ENCODE data around the gene C12orf75. TPM values are rescaled to one million over a fixed set of nuclear protein-coding genes. Genes with fewer than 3 reads are reported as not detected.
"Not testable (repeated sequence)": the region's sequence is repeated elsewhere in the genome, so short reads cannot be mapped to it uniquely, and the experiment has no call there.

Gene C12orf75
- polyA plus RNA-seq, 3 donors = 7.4 to 34.0 (median 15.2) TPM

DNA sequence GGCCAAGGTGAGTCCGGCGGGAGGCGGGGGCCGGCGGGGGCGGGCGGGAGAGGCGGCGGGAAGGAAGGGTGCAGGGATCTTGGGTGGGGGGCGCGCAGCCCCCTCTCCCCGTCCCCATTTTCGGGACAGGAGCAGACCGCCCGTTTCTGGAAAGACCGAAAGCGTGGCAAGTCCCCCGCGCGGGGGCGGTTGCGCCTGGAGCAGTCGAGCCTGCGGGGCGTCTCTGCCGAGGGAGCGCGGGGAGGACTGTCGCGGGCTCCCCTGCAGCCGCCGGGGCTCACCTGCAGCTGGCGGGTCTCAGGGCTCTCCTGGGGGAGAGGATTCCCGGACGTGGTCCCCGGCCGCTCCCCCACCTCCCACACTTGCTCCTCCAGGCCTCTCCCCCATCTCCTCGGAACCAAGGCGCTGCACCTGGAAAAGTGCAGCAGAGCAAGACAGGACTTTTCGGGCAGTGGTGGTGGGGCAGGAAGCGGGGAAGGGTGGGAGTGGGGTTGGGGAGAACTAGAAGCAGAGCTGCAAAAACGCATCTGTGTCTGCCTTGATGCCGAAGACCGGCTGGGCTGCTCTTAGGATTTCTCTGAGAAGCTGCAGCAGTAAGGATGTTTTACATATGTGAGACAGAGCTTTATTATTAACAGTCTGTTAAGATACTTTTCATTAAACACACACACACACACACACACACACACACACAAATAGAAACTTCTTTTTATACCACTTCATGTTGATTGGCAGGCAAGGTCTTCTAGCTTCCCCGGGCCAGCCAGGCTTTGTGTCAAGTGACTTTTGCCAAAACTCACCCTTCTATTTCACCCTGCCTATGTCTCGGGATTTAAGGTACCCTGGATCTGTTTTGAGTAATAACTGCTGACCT is 677 bp downstream of the C12orf75 start:
- no peak overlapping the region for H3K27ac ChIP-seq (ENCODE audit: low read depth, low read length)
- WGBS, 3 donors = 3 to 5% (median 3%) methylated on average over 34 to 45 of the region's 46 CpGs

- no peak overlapping the region for H3K27ac ChIP-seq (ENCODE audit: low read depth, low read length)
- 45 to 84% (median 82%) methylated on average over 8 of the region's 8 CpGs for WGBS, 3 donors
Observed at GRCh38 chr12:105331805-105332251, 1.3 kb downstream of the C12orf75 start.

- H3K27ac ChIP-seq (ENCODE audit: low read depth, low read length) = not testable (repeated sequence)
- 93 to 97% (median 95%) methylated on average over 6 of the region's 6 CpGs for WGBS, 3 donors
Observed at GRCh38 chr12:105332286-105332685, 1.8 kb downstream of the C12orf75 start.

GRCh38 chr12:105332925-105333324 is 2.4 kb downstream of the C12orf75 start:
- WGBS, 3 donors = 69 to 81% (median 71%) methylated on average over 1 of the region's 1 CpG
- H3K27ac ChIP-seq (ENCODE audit: low read depth, low read length) = no peak overlapping the region

GRCh38 chr12:105334001-105334400 is 3.5 kb downstream of the C12orf75 start:
- H3K27ac ChIP-seq (ENCODE audit: low read depth, low read length) = no peak overlapping the region
- WGBS, 3 donors = 60 to 74% (median 69%) methylated on average over 3 of the region's 3 CpGs

DNA sequence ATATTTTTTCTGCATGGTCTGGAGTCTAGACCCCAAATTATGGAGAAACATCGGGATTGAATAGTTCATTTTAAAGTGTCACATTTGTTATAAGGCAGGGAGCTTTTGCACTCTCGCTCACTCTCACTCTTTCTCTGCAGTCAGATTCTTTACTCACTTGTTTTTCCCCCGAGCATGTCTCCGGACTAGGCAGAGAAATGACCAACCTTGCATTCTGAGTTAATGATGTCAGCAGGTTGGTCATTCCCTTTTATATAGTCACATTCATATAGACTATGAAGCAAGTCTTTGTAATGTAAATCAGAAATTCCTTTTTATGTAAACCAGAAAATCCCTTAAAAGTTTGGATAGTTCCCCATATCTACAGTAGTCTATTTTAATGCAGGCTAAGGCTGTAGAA is 4.1 kb downstream of the C12orf75 start:
- WGBS, 3 donors = 88 to 90% (median 89%) methylated on average over 4 of the region's 4 CpGs
- no peak overlapping the region for H3K27ac ChIP-seq (ENCODE audit: low read depth, low read length)

- no peak overlapping the region for H3K27ac ChIP-seq (ENCODE audit: low read depth, low read length)
- 78 to 92% (median 84%) methylated on average over 5 of the region's 5 CpGs for WGBS, 3 donors
Observed at GRCh38 chr12:105335856-105336255, 5.4 kb downstream of the C12orf75 start.

- H3K27ac ChIP-seq (ENCODE audit: low read depth, low read length) = no peak overlapping the region
- WGBS, 3 donors = 89 to 91% (median 90%) methylated on average over 7 of the region's 7 CpGs
Observed at GRCh38 chr12:105336411-105336810, 5.9 kb downstream of the C12orf75 start.

DNA sequence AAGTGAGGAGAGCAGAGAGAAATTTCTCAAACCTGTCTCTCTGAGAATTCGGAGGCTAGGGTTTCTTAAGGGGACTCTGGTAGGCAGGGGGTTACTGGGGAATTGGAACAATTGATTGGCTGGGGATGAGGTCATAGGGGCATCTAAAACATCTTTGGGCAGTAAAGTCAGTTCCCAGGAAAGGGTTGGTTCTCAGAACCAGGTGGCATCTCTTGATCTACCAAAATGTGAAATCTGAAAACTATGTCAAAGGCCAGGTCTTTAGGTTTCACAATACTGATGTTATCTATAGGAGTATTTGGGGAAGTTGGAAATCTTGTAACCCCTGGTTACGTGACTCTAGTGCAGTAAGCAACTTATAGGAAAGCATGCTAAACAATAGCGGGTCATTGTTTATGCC is 6.9 kb downstream of the C12orf75 start:
- H3K27ac ChIP-seq (ENCODE audit: low read depth, low read length) = no peak overlapping the region
- 71 to 87% (median 84%) methylated on average over 3 of the region's 3 CpGs for WGBS, 3 donors

- H3K27ac ChIP-seq (ENCODE audit: low read depth, low read length) = no peak overlapping the region
- WGBS, 3 donors = 54 to 66% (median 61%) methylated on average over 1 of the region's 1 CpG
Observed at GRCh38 chr12:105338966-105339365, 8.5 kb downstream of the C12orf75 start.

DNA sequence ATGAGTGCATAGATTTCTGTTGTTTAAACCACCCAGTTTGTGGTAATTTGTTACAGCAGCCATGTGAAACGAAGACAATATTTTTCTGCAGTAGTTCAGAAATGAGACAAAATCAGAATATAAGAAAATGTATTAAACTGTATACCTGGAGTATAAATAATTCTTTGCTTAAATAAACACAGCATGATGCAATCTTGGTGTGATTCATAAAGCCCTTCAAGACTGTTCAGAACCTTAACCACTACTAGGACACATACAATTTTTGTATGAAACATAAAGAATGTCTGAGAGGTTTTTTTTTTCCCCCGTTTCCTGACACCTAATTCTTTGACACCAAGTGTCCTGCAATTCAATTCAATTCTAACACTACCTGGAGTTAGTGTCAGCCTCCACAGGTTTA is 10.5 kb downstream of the C12orf75 start:
- H3K27ac ChIP-seq (ENCODE audit: low read depth, low read length) = no peak overlapping the region

GRCh38 chr12:105341620-105342019 is 11.1 kb downstream of the C12orf75 start:
- H3K27ac ChIP-seq (ENCODE audit: low read depth, low read length) = not testable (repeated sequence)
- WGBS, 3 donors = 85 to 91% (median 90%) methylated on average over 1 of the region's 1 CpG

More for the DNA sequence above, 10.5 kb downstream of the C12orf75 start:
- 96 to 97% (median 97%) methylated on average over 2 of the region's 2 CpGs for WGBS, 3 donors

- no peak overlapping the region for H3K27ac ChIP-seq (ENCODE audit: low read depth, low read length)
Observed at GRCh38 chr12:105342464-105342863, 12.0 kb downstream of the C12orf75 start.

GRCh38 chr12:105343836-105344235 is 13.3 kb downstream of the C12orf75 start:
- WGBS, 3 donors = 95 to 100% (median 98%) methylated on average over 1 of the region's 1 CpG
- no peak overlapping the region for H3K27ac ChIP-seq (ENCODE audit: low read depth, low read length)

GRCh38 chr12:105347499-105347898 is 17.0 kb downstream of the C12orf75 start:
- WGBS, 3 donors = 86 to 94% (median 91%) methylated on average over 4 of the region's 4 CpGs

DNA sequence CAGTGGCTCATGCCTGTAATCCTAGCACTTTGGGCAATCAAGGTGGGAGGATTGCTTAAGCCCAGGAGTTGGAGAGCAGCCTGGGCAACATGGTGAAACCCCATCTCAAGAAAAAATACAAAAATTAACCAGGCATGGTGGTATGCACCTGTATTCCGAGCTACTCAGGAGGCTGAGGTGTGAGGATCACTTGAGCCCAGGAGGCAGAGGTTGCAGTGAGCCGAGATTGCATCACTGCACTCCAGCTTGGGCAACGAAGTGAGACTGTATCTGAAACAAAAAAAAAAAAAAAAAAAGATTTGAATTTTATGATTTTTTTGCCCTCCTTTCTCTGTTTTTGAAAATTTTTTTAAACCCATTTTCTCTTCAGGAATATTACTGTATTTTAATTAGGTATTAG is 17.7 kb downstream of the C12orf75 start:
- no peak overlapping the region for H3K27ac ChIP-seq (ENCODE audit: low read depth, low read length)
- 88 to 100% (median 100%) methylated on average over 3 of the region's 3 CpGs for WGBS, 3 donors

More at GRCh38 chr12:105347499-105347898, 17.0 kb downstream of the C12orf75 start:
- H3K27ac ChIP-seq (ENCODE audit: low read depth, low read length) = no peak overlapping the region

DNA sequence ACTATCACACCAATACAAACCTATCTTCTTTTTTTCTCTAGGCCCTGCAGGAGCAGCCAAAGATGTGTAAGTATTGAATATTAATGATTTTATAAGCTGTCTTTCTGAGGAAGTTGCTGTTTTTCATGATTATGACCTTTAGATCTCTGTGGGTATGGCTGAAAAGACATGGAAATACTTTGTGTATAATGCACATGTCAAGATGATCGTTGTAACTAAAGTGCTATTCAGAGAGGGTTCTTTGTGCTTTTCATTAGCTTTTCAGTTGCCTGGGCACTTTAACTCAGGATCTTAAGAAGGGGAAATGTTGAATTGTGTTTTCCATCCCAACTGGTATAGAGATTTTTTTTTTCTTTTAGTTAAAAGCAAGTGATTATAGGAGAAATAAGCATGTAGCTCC is 18.1 kb downstream of the C12orf75 start:
- WGBS, 3 donors = 56 to 77% (median 76%) methylated on average over 1 of the region's 1 CpG
- H3K27ac ChIP-seq (ENCODE audit: low read depth, low read length) = no peak overlapping the region

DNA sequence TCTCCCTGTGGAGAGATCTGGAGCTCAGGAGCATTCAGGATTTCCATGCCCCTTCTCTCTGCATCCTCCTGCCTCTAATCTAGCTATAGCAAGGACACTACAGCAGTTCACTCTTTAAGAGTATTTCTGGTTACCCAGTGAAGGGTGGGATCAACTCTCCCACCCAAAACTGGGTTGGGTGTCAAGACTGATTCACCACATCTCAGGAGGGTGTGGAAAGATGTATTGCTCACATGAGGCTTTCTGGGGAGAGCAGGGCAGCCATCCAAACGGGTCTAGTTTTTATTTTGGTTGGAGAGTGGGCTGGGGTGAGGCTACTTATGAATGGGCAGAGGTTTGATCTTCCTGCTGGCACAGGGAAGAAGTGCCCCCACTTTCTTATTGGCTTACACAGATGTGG is 18.6 kb downstream of the C12orf75 start:
- no peak overlapping the region for H3K27ac ChIP-seq (ENCODE audit: low read depth, low read length)
- 50 to 61% (median 60%) methylated on average over 1 of the region's 1 CpG for WGBS, 3 donors

DNA sequence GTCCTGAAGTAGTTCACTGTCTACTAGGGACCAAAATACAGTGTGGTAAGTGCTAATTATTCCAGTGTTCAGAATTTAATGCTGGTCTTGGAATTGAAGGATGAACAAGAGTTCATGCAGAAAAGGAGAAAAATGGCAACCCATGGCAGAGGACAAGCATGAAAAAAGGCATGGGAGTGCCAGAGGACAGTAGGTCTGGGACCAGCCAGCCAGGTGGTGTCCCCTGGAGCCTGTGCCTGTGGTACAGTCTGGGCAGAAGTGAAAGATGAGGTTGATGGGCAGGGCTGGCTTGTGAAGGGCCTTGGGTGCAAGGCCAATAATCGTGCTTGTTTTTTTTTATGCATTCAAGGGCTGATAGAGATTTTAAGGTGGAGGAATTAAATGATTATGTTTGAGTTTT is 21.0 kb downstream of the C12orf75 start:
- WGBS, 3 donors = 43 to 81% (median 77%) methylated on average over 1 of the region's 1 CpG
- H3K27ac ChIP-seq (ENCODE audit: low read depth, low read length) = no peak overlapping the region

- 83 to 92% (median 85%) methylated on average over 4 of the region's 4 CpGs for WGBS, 3 donors
- no peak overlapping the region for H3K27ac ChIP-seq (ENCODE audit: low read depth, low read length)
Observed at GRCh38 chr12:105352052-105352451, 21.6 kb downstream of the C12orf75 start.

All from adipose tissue (tissue), 3 donors.